ENCODE measurements around the gene ZBTB34. TPM values are rescaled to one million over a fixed set of nuclear protein-coding genes. Genes with fewer than 3 reads are reported as not detected.
"Not testable (repeated sequence)": the region's sequence is repeated elsewhere in the genome, so short reads cannot be mapped to it uniquely, and the experiment has no call there.

ZBTB34 gene, protein sequence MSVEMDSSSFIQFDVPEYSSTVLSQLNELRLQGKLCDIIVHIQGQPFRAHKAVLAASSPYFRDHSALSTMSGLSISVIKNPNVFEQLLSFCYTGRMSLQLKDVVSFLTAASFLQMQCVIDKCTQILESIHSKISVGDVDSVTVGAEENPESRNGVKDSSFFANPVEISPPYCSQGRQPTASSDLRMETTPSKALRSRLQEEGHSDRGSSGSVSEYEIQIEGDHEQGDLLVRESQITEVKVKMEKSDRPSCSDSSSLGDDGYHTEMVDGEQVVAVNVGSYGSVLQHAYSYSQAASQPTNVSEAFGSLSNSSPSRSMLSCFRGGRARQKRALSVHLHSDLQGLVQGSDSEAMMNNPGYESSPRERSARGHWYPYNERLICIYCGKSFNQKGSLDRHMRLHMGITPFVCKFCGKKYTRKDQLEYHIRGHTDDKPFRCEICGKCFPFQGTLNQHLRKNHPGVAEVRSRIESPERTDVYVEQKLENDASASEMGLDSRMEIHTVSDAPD
- total RNA-seq: 10 to 100 TPM in 1 of 2 donors, 1 to 10 TPM in 1; 7.6 to 11.9 TPM

GRCh38 chr9:126860077-126860756, at the start of gene ZBTB34:
Gene ZBTB34, plus strand, starts transcription at chr9:126860639. Its CDS starts 18,761 bp downstream, at chr9:126879400.
- Mint-ChIP-seq H3K4me1 (ENCODE audit: low read depth in 2 of 2) (peaks cover 23 to 25% of the 10 kb centered on the region in 2 donors), H3K4me3 (peak within 1 kb of the TSS; percentile 88), H3K27ac (peak within 1 kb of the TSS; percentile 65 to 76), H3K9me3 (no peaks in the 10 kb centered on the region), H3K27me3 (peaks cover 8% of the 10 kb centered on the region in 2 donors), H3K36me3 (peaks cover 6% of the 10 kb centered on the region)
- ATAC-seq (peak; percentile 86 to 90), DNase-seq (ENCODE audit: low spot score) (peak; percentile 84)

DNA sequence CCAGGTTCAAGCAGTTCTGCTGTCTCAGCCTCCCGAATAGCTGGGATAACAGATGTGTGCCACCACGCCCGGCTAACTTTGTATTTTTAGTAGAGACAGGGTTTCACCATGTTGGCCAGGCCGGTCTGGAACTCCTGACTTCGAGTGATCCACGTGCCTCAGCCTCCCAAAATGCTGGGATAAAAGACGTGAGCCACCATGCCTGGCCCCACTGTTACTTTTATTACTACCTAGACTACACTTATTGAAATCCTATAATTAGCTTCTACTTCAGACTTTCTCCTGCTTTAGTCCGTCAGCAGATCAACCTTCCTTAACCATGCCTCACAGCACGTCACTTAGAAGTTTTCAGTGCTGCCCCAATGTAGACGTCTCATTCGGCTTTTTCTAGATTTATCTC, 47.4 kb upstream of the ZBTB34 start:
- H3K36me3 Mint-ChIP-seq: peaks cover 56% of the 10 kb centered on the region
- peaks cover 7% of the 10 kb centered on the region for H3K9me3 Mint-ChIP-seq
- peaks cover 17 to 43% of the 10 kb centered on the region in 2 donors for H3K4me1 Mint-ChIP-seq (ENCODE audit: low read depth in 2 of 2)
- H3K27ac Mint-ChIP-seq: no peak overlapping the region
- DNase-seq (ENCODE audit: low spot score) (no peak), ATAC-seq (no peak)
- no peaks in the 10 kb centered on the region for H3K27me3 Mint-ChIP-seq
- H3K4me3 Mint-ChIP-seq: no peak overlapping the region

DNA sequence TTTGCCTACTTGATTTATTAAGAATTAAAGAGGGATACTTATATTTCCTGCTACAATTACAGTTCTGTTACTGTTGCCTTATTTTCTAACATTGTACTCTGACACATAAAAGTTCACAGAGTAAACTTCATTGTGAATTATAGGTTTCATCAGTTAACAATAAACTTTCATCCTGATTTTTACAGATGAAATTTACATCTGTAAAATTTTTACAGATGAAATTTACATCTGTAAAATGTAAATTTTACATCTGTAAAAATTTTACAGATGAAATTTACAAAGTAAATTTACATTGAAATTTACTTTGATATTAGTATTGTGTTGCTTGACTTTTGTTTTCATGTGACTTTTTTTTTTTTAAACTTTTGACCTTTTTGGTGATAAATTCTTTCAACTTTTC, 46.3 kb upstream of the ZBTB34 start:
- Mint-ChIP-seq H3K27ac (no peak overlapping the region), H3K4me3 (no peak overlapping the region), H3K36me3 (peaks cover 66% of the 10 kb centered on the region), H3K4me1 (ENCODE audit: low read depth in 2 of 2) (peaks cover 23 to 49% of the 10 kb centered on the region in 2 donors), H3K9me3 (peaks cover 7% of the 10 kb centered on the region), H3K27me3 (no peaks in the 10 kb centered on the region)
- DNase-seq (ENCODE audit: low spot score) (no peak), ATAC-seq (no peak)

DNA sequence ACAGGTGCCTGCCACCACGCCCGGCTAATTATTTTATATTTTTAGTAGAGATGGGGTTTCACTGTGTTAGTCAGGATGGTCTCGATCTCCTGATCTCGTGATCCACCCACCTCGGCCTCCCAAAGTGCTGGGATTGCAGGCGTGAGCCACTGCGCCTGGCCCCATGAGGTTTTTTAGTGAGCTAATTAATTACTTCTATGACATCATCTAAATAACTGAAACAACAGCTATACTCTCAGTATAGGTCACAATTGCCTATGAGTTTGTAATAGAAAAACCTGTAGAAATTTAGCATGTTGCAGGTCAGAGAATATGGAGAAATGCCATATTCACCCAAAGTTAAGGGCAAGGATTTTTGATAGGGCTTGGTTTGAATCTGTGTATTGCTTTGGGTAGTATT, 42.8 kb upstream of the ZBTB34 start:
- peaks cover 26 to 50% of the 10 kb centered on the region in 2 donors for H3K4me1 Mint-ChIP-seq (ENCODE audit: low read depth in 2 of 2)
- not testable (repeated sequence) for ATAC-seq; H3K9me3 Mint-ChIP-seq; H3K27me3 Mint-ChIP-seq; H3K27ac Mint-ChIP-seq; H3K4me3 Mint-ChIP-seq; DNase-seq (ENCODE audit: low spot score)
- H3K36me3 Mint-ChIP-seq: peaks cover 67% of the 10 kb centered on the region

GRCh38 chr9:126818482-126818881, 42.0 kb upstream of the ZBTB34 start:
- ATAC-seq: no peak
- H3K4me1 Mint-ChIP-seq (ENCODE audit: low read depth in 2 of 2): peaks cover 24 to 41% of the 10 kb centered on the region in 2 donors
- H3K36me3 Mint-ChIP-seq: peaks cover 58% of the 10 kb centered on the region
- no peaks in the 10 kb centered on the region for H3K27me3 Mint-ChIP-seq
- H3K27ac Mint-ChIP-seq: peak overlapping the region; percentile 10 to 12
- no peak for DNase-seq (ENCODE audit: low spot score)
- H3K4me3 Mint-ChIP-seq: no peak overlapping the region
- H3K9me3 Mint-ChIP-seq: peaks cover 7% of the 10 kb centered on the region

DNA sequence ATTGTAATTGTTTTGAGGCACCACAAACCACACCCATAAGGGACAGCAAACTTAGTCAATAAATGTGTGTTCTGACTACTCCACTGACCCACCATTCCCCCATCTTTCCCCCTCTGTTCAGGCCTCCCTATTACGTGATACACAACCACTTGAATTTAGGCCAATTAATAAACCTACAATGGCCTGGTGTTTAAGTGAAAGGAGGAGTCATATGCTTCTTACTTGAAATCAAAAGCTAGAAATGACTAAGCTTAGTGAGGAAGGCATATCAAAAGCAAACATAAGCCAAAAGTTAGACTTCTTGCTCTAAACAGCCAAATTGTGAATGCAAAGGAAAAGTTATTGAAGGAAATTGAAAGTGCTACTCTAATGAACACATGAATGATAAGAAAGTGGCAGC, 41.0 kb upstream of the ZBTB34 start:
- Mint-ChIP-seq H3K36me3 (peaks cover 48% of the 10 kb centered on the region), H3K4me3 (peak overlapping the region; percentile 29), H3K4me1 (ENCODE audit: low read depth in 2 of 2) (peaks cover 25 to 37% of the 10 kb centered on the region in 2 donors), H3K9me3 (peaks cover 7% of the 10 kb centered on the region), H3K27me3 (no peaks in the 10 kb centered on the region), H3K27ac (peak overlapping the region; percentile 10 to 12)
- ATAC-seq (peak; percentile 65 to 82), DNase-seq (ENCODE audit: low spot score) (no peak)

DNA sequence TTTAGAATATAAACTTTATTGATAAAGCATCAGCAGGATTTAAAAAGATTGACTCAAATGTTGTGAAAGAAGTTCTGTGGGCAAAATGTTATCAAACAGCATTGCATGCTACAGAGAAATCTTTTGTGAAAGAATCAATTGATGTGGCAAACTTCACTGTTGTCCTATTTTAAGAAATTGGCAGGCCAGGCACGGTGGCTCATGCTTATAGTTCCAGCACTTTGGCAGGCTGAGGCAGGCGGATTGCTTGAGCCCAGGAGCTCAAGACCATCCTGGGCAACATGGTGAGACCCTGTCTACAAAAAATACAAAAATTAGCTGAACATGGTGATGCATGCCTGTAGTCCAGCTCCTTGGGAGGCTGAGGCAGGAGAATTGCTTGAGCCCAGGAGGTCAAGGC, 38.2 kb upstream of the ZBTB34 start:
- DNase-seq (ENCODE audit: low spot score) (no peak), ATAC-seq (no peak)
- peaks cover 29% of the 10 kb centered on the region for H3K36me3 Mint-ChIP-seq
- no peak overlapping the region for H3K27ac Mint-ChIP-seq
- no peak overlapping the region for H3K4me3 Mint-ChIP-seq
- H3K27me3 Mint-ChIP-seq: no peaks in the 10 kb centered on the region
- H3K4me1 Mint-ChIP-seq (ENCODE audit: low read depth in 2 of 2): peaks cover 23 to 35% of the 10 kb centered on the region in 2 donors
- no peaks in the 10 kb centered on the region for H3K9me3 Mint-ChIP-seq

GRCh38 chr9:126822873-126823272, 37.6 kb upstream of the ZBTB34 start:
- Mint-ChIP-seq H3K4me1 (ENCODE audit: low read depth in 2 of 2) (peaks cover 23 to 35% of the 10 kb centered on the region in 2 donors), H3K4me3 (no peak overlapping the region), H3K9me3 (no peaks in the 10 kb centered on the region), H3K36me3 (peaks cover 26% of the 10 kb centered on the region), H3K27me3 (no peaks in the 10 kb centered on the region), H3K27ac (peak overlapping the region in 1 of 2 donors; percentile 68)
- DNase-seq (ENCODE audit: low spot score) (no peak), ATAC-seq (no peak)

DNA sequence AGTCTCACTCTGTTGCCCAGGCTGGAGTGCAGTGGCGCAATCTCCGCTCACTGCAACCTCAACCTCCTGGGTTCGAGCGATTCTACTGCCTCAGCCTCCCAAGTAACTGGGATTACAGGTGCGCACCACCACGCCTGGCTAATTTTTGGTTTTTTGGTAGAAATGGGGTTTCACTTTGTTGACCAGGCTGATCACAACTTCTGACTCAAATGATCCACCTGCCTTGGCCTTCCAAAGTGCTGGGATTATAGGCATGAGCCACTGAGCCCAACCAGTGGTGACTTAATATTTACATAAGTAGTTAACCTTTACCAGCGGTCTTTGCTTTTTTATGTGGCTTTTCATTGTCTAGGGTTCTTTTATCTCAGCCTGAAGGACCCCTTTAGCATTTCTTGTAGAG, 36.4 kb upstream of the ZBTB34 start:
- Mint-ChIP-seq H3K4me1 (ENCODE audit: low read depth in 2 of 2) (peaks cover 21 to 31% of the 10 kb centered on the region in 2 donors), H3K36me3 (peaks cover 15% of the 10 kb centered on the region)
- not testable (repeated sequence) for H3K4me3 Mint-ChIP-seq; ATAC-seq; H3K27ac Mint-ChIP-seq; H3K9me3 Mint-ChIP-seq; H3K27me3 Mint-ChIP-seq; DNase-seq (ENCODE audit: low spot score)

GRCh38 chr9:126827227-126827626, 33.2 kb upstream of the ZBTB34 start:
- no peaks in the 10 kb centered on the region for H3K27me3 Mint-ChIP-seq
- no peak overlapping the region for H3K4me3 Mint-ChIP-seq
- no peaks in the 10 kb centered on the region for H3K9me3 Mint-ChIP-seq
- no peak for ATAC-seq
- peaks cover 5% of the 10 kb centered on the region for H3K36me3 Mint-ChIP-seq
- peaks cover 15 to 33% of the 10 kb centered on the region in 2 donors for H3K4me1 Mint-ChIP-seq (ENCODE audit: low read depth in 2 of 2)
- DNase-seq (ENCODE audit: low spot score): no peak
- H3K27ac Mint-ChIP-seq: peak overlapping the region in 1 of 2 donors; percentile 78

GRCh38 chr9:126829035-126829434, 31.4 kb upstream of the ZBTB34 start:
- Mint-ChIP-seq H3K9me3 (no peaks in the 10 kb centered on the region), H3K27ac (no peak overlapping the region), H3K4me3 (no peak overlapping the region), H3K27me3 (no peaks in the 10 kb centered on the region), H3K4me1 (ENCODE audit: low read depth in 2 of 2) (peaks cover 26 to 35% of the 10 kb centered on the region in 2 donors), H3K36me3 (peaks cover 23% of the 10 kb centered on the region)
- ATAC-seq (no peak), DNase-seq (ENCODE audit: low spot score) (no peak)

DNA sequence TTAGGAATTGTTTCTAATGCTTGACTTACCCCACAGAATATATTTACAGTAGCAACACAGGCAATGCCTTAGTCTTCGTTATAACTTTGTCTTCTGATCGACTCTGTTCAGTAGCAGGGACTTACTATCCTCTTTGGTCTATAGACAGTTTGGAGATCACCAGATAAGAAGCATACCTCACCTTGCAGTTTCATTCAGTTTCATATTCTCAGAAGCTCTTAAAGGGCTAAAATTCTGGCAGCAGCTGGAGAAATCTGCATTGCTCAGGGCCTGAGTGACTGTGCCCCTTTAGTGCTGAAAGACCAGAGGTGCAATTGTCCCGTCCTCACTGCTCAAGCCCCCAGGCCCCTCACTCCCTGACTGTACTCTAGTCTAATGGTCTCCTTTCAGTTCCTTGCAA, 29.6 kb upstream of the ZBTB34 start:
- no peak for DNase-seq (ENCODE audit: low spot score)
- H3K27ac Mint-ChIP-seq: no peak overlapping the region
- peaks cover 35% of the 10 kb centered on the region for H3K36me3 Mint-ChIP-seq
- peaks cover 32 to 38% of the 10 kb centered on the region in 2 donors for H3K4me1 Mint-ChIP-seq (ENCODE audit: low read depth in 2 of 2)
- no peak for ATAC-seq
- no peaks in the 10 kb centered on the region for H3K9me3 Mint-ChIP-seq
- no peaks in the 10 kb centered on the region for H3K27me3 Mint-ChIP-seq
- no peak overlapping the region for H3K4me3 Mint-ChIP-seq

DNA sequence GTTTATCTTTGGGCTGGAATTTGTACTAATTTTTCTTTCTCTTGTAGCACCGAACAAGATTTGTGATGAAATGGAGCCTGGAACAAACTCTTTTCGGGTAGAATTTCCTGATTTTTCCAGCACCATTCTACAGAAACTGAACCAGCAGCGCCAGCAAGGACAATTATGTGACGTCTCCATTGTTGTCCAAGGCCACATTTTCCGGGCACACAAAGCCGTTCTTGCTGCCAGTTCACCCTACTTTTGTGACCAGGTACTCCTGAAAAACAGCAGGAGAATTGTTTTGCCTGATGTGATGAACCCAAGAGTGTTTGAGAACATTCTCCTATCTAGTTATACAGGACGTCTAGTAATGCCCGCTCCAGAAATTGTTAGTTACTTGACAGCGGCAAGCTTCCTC, 28.0 kb upstream of the ZBTB34 start:
- Mint-ChIP-seq H3K36me3 (peaks cover 36% of the 10 kb centered on the region), H3K27ac (no peak overlapping the region), H3K27me3 (no peaks in the 10 kb centered on the region), H3K9me3 (no peaks in the 10 kb centered on the region), H3K4me3 (no peak overlapping the region), H3K4me1 (ENCODE audit: low read depth in 2 of 2) (peaks cover 31 to 40% of the 10 kb centered on the region in 2 donors)
- DNase-seq (ENCODE audit: low spot score) (no peak), ATAC-seq (no peak)

- peaks cover 36% of the 10 kb centered on the region for H3K36me3 Mint-ChIP-seq
- DNase-seq (ENCODE audit: low spot score) (no peak), ATAC-seq (no peak)
- H3K27me3 Mint-ChIP-seq: no peaks in the 10 kb centered on the region
- H3K9me3 Mint-ChIP-seq: no peaks in the 10 kb centered on the region
- H3K4me1 Mint-ChIP-seq (ENCODE audit: low read depth in 2 of 2): peaks cover 31 to 44% of the 10 kb centered on the region in 2 donors
- H3K4me3 Mint-ChIP-seq: no peak overlapping the region
- no peak overlapping the region for H3K27ac Mint-ChIP-seq
Observed at GRCh38 chr9:126833020-126833419, 27.4 kb upstream of the ZBTB34 start.
